ENCODE measurements around the gene IFNGR2. TPM values are rescaled to one million over a fixed set of nuclear protein-coding genes. Genes with fewer than 3 reads are reported as not detected.

The IFNGR2 gene
- total RNA-seq, 1 donor from 2014 or later, result 32.1 TPM

DNA sequence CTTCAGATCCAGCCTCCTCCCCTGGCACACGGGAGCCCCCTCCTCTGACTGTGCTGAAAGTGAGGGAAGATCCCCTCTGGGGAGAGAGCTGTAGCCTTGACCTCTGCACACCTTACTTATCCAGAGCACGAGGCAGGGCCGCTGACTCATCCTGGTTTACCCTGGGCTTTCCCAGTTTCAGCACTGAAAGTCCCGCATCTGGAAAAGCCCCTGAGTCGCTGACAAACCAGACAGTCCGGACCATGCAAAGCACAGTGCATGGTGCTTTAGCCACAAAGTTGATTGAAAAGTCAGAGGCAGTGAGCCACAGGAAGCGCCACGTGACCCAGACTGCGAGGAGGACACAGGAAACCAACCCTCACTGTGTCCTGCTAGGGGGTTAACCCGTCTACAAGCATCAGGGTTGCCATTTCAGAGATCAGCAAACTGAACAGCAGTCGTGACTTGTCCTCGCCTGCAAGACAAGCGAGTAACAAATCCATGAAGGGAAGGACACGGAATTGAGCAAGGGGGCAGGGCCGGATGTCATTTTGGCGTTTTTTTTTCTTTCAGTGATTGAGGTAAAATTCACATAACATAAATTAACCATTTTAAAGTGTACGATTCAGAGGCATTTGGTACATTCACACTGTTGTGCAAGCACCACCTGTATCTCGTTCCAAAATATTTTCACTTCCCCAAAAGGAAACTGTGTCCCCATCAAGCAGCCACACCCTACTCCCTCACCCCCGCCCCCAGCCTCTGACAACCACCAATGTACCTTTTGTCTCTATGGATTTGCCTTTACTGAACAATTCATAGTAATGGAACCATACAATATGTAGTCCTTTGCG is 19.9 kb upstream of the IFNGR2 start:
- no peaks in the 10 kb centered on the region for H3K36me3 Mint-ChIP-seq (ENCODE audit: low read depth, unreplicated experiment)
- H3K27me3 Mint-ChIP-seq (ENCODE audit: unreplicated experiment), result peaks cover 4% of the 10 kb centered on the region
- no peak overlapping the region for H3K27ac Mint-ChIP-seq (ENCODE audit: unreplicated experiment)
- no peak for DNase-seq (ENCODE audit: low spot score)
- TF ChIP-seq, protein P1, sequence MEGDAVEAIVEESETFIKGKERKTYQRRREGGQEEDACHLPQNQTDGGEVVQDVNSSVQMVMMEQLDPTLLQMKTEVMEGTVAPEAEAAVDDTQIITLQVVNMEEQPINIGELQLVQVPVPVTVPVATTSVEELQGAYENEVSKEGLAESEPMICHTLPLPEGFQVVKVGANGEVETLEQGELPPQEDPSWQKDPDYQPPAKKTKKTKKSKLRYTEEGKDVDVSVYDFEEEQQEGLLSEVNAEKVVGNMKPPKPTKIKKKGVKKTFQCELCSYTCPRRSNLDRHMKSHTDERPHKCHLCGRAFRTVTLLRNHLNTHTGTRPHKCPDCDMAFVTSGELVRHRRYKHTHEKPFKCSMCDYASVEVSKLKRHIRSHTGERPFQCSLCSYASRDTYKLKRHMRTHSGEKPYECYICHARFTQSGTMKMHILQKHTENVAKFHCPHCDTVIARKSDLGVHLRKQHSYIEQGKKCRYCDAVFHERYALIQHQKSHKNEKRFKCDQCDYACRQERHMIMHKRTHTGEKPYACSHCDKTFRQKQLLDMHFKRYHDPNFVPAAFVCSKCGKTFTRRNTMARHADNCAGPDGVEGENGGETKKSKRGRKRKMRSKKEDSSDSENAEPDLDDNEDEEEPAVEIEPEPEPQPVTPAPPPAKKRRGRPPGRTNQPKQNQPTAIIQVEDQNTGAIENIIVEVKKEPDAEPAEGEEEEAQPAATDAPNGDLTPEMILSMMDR (IDR thresholded peaks at IDR 0.05; ENCODE audit: unreplicated experiment), result no peak
- peak overlapping the region; percentile 72 for H3K4me3 Mint-ChIP-seq (ENCODE audit: unreplicated experiment)
- H3K9me3 Mint-ChIP-seq (ENCODE audit: unreplicated experiment), result no peaks in the 10 kb centered on the region
- H3K4me1 Mint-ChIP-seq (ENCODE audit: unreplicated experiment), result peaks cover 12% of the 10 kb centered on the region

DNA sequence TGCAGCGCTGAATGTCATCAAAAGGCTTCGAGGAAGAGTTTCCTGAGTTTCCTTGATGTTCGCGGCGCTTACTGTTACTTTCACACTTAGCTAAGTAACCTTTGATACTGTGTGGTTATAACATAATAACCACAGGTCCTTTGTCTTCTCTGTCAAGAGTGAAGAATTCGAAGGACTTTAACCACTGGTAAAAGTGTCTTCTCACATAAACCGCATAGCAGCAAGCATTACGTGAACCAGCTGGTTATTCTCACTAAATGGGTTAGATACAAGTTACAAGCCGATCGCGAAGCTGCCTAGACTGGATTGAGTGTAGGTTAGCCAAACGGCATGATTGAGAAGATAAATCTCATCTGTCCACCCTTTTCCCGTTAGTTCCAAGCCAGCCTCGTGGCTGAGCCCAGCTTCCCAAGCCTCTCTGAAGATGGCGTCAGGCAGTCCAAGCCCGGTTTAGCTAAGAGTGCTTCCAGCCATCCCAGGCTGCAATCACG is 18.3 kb upstream of the IFNGR2 start:
- Mint-ChIP-seq H3K27me3 (ENCODE audit: unreplicated experiment) (peaks cover 1% of the 10 kb centered on the region), H3K4me1 (ENCODE audit: unreplicated experiment) (peaks cover 12% of the 10 kb centered on the region), H3K27ac (ENCODE audit: unreplicated experiment) (no peak overlapping the region), H3K4me3 (ENCODE audit: unreplicated experiment) (no peak overlapping the region), H3K9me3 (ENCODE audit: unreplicated experiment) (no peaks in the 10 kb centered on the region), H3K36me3 (ENCODE audit: low read depth, unreplicated experiment) (no peaks in the 10 kb centered on the region)
- no peak for DNase-seq (ENCODE audit: low spot score)
- TF ChIP-seq, protein P1 (IDR thresholded peaks at IDR 0.05; ENCODE audit: unreplicated experiment), result no peak

DNA sequence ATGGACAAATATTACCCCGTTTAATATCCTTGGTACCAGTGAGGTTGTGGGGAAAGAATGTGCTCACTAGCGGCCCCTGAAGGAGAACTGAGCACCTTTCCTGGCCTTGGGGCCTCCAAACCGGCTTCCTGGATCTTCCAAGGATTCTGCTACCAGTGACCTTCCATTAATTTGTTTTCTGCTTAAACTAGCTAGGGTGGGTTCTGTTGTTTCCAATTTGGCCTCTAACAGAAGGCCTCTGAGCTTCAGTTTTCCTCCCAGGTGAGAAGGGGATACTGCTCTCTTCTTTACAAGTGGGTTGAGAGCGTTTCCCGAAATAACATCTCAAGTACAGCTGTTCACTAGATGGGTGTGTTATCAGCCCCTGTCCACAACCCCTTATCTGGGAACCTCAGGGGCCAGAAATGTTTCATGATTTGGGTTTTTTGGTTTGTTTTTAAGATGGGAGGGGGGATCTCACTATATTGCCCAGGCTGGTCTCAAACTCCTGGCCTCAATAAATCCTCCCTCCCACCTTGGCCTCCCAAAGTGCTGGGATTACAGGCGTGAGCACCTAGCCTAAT is 16.9 kb upstream of the IFNGR2 start:
- H3K27ac Mint-ChIP-seq (ENCODE audit: unreplicated experiment), result no peak overlapping the region
- peak; percentile 25 for DNase-seq (ENCODE audit: low spot score)

GRCh38 chr21:33387294-33387693 is 15.9 kb upstream of the IFNGR2 start:
- DNase-seq (ENCODE audit: low spot score), result no peak
- H3K36me3 Mint-ChIP-seq (ENCODE audit: low read depth, unreplicated experiment), result no peaks in the 10 kb centered on the region
- H3K4me3 Mint-ChIP-seq (ENCODE audit: unreplicated experiment), result no peak overlapping the region
- H3K27ac Mint-ChIP-seq (ENCODE audit: unreplicated experiment), result no peak overlapping the region
- TF ChIP-seq, protein P1 (IDR thresholded peaks at IDR 0.05; ENCODE audit: unreplicated experiment), result no peak
- H3K27me3 Mint-ChIP-seq (ENCODE audit: unreplicated experiment), result no peaks in the 10 kb centered on the region
- no peaks in the 10 kb centered on the region for H3K9me3 Mint-ChIP-seq (ENCODE audit: unreplicated experiment)
- peaks cover 5% of the 10 kb centered on the region for H3K4me1 Mint-ChIP-seq (ENCODE audit: unreplicated experiment)

More for the DNA sequence above, 16.9 kb upstream of the IFNGR2 start:
- Mint-ChIP-seq H3K4me1 (ENCODE audit: unreplicated experiment) (peaks cover 5% of the 10 kb centered on the region), H3K9me3 (ENCODE audit: unreplicated experiment) (no peaks in the 10 kb centered on the region), H3K36me3 (ENCODE audit: low read depth, unreplicated experiment) (no peaks in the 10 kb centered on the region), H3K4me3 (ENCODE audit: unreplicated experiment) (no peak overlapping the region), H3K27me3 (ENCODE audit: unreplicated experiment) (no peaks in the 10 kb centered on the region)
- TF ChIP-seq, protein P1 (IDR thresholded peaks at IDR 0.05; ENCODE audit: unreplicated experiment), result no peak

DNA sequence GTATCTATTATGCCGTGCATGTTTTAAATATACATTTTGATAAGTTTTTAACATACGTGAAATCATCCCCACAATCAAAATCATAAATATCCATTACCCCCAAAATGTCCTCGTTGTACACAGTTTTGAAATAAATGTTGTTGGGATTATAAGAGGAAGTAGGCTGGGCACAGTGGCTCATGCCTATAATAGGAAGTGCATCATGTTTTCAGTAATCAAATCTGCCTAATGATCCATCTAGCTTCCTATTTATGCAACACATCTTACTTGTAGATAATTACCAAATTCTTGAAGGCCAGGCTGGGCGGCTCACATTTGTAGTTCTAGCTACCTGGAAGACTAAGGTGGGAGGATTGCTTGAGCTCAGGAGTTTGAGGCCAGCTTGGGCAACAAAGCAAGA is 15.0 kb upstream of the IFNGR2 start:
- Mint-ChIP-seq H3K4me1 (ENCODE audit: unreplicated experiment) (peaks cover 2% of the 10 kb centered on the region), H3K9me3 (ENCODE audit: unreplicated experiment) (no peaks in the 10 kb centered on the region), H3K36me3 (ENCODE audit: low read depth, unreplicated experiment) (no peaks in the 10 kb centered on the region), H3K4me3 (ENCODE audit: unreplicated experiment) (no peak overlapping the region), H3K27ac (ENCODE audit: unreplicated experiment) (no peak overlapping the region), H3K27me3 (ENCODE audit: unreplicated experiment) (no peaks in the 10 kb centered on the region)
- TF ChIP-seq, protein P1 (IDR thresholded peaks at IDR 0.05; ENCODE audit: unreplicated experiment), result no peak
- DNase-seq (ENCODE audit: low spot score), result no peak

All from endothelial cell (in vitro differentiated cells).